HT-29 (cell line): ENCODE measurements around the gene TCF7L2. TPM values are rescaled to one million over a fixed set of nuclear protein-coding genes. Genes with fewer than 3 reads are reported as not detected.

Experiments used
- DNase-seq: peaks from one replicate; pipeline ENCODE4 v3.0.0-alpha.2; 2015; ENCODE audit warnings: low spot score
- total RNA-seq: library from RNA; depleted of rRNA; stranded (reverse); fragments of >200 nt; shearing (Covaris generic); gene quantifications from 2 replicates; pipeline ENCODE4 v1.2.3, GENCODE V29; 2014; rRNA removed

The TCF7L2 gene
- total RNA-seq = 13.8 and 16.5 TPM in 2 replicates

DNA sequence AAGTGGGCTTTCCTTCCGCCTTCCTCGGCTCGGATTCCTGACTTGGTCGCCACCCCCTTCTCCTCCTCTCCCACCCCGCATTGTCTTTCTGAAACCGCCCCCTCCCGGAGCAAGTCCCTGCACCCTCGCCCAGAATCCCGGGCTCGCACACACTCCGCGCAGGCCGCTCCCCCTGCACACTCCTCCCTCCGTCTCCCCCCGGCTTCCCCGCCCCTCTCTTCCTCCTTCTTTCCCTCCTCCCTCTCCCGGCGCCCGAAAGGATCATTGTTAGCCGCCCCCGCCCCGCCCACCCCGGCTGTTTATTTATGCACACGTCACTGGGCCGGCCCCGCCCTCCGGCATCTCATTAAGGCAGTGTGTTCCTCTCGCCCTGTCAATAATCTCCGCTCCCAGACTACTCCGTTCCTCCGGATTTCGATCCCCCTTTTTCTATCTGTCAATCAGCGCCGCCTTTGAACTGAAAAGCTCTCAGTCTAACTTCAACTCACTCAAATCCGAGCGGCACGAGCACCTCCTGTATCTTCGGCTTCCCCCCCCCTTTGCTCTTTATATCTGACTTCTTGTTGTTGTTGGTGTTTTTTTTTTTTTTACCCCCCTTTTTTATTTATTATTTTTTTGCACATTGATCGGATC lies at the start of gene TCF7L2:
Gene TCF7L2 (plus strand): TSS at position 373 of the 633 bp plus-strand sequence. CDS start 510 bp downstream, outside the sequence.
- peak; percentile 97 for DNase-seq

DNA sequence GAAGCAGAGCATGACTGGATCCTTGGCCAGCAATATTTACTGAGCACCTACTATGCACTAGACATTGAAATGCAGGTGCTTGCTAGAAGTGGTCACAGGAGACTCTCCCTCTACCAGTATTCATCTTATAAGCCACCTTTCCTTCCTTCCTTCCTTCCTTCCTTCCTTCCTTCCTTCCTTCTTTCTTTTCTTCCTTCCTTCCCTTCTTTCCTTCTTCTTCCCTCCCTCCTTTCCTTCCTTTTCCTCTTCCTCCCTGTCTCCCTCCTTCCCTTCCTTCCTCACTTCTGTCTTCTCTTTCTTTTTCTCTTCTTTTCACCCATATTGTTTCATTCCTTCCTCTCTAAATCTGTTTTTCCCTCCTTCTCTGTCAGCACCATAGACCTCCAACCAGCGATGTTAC lies 47.3 kb upstream of the TCF7L2 start:
- no peak for DNase-seq

DNA sequence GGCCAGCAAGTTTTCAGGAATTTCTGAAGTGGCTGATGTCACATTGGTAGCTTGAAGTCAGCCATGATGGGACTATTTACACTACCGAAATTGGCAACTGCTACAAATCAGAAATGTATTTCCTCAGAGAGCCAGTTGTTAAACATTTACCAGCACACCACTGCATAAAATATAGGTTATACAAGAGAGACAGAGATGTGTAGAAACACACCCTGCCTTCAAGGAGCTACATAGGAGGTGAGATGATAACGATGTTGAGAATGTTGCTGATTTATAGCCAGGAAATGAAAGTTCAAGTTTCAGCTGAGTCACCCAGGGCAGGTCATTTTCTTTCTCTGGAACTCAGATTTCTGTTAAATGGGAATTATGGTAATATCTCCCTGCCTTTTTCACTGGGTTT lies 46.0 kb upstream of the TCF7L2 start:
- DNase-seq = no peak

DNA sequence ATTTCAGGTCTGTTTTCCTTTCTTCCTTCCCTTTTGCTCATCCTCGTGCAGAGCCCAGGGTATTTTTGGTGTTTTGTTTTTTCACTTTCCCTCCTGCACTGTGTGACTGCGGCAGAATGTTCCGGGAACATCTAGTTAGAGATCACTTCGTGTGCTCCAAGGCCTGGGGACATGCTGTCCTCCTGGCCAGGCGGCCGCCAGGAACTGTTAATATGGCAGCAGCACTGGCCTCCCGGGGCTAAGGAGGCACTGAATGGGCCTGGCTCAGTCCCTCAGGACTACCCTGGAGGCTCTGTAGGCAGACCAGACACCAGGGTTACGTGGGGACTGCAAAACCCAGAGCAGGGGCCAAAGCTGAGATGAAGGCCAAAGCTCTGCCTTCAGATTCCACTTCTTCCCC lies 43.1 kb upstream of the TCF7L2 start:
- no peak for DNase-seq

DNA sequence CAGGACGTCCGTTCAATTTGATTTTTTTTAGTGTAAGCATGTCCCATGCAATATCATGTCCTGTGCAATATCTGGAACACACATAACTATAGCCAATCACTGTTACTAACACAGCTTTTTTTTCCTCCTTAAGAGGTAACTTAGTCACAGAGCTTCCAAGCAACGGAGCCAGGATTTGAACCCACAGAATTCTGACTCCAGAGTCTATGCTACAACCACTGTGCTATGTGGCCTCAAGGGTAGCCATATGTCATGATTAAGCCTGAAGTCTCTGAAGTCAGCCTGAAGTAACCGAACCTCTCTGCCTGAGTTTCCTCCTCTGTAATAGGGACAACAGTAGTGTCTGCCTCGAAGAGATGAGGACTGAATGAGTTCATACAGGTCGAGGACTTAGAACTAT lies 42.2 kb upstream of the TCF7L2 start:
- DNase-seq = no peak

DNA sequence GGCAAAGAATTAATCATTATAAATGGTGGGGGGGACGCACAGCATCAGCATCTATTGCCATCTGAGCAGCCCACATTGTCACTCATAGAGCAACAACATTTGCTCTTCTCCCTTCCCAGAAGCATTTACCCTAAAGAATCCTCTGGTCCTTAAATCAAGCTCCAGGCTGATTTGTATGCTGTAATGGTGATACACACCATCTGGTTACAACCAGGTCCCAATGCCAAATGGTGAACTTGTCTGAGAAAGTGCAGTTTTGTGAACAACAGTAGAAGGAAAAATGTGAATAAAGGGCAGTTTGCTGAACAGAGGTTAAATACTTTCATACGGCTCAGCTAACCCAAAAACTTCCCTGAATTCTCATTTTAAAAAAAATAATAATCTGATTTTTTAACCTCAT lies 38.8 kb upstream of the TCF7L2 start:
- DNase-seq = no peak

DNA sequence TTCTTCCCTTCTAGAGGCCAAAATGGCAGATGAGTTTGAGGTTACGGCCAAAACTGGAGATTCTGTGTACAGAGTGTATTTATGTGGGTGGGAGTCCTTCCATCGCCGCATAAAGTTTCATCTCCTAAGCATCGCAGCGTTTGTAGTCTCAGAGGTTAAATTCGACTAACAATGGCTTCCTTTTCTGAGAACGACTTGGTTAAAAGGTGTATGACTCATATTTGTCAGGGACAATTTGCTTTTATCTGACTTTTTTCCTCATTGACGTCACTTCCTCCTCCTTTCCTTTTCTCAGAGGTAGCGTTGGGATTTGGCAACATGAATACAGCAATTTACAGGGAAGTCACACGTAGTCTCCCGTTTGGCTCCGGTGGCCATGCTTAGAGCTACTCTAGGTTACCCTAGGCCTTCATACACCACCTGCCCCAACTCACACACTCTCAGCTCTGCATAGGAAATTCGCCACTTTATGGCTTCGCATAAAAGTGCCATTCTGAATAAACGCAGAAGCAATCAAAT lies 37.6 kb upstream of the TCF7L2 start:
- peak; percentile 22 for DNase-seq

DNA sequence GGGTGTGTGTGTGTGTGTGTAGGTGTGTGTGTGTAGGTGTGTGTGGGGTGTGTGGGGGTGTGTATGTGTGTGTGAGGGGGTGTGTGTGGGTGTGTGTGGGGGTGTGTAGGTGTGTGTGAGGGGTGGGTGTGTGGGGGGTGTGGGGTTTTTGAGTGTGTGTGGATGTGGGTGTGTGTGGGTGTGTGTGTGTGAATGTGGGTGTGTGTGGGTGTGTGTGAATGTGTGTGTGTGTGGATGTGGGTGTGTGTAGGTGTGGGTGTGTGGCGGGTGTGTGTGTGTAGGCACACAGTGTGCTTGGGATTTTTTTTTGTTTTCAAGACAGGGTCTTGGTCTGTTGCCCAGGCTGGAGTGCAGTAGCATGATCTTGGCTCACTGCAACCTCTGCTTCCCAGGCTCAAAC lies 36.8 kb upstream of the TCF7L2 start:
- DNase-seq = no peak

DNA sequence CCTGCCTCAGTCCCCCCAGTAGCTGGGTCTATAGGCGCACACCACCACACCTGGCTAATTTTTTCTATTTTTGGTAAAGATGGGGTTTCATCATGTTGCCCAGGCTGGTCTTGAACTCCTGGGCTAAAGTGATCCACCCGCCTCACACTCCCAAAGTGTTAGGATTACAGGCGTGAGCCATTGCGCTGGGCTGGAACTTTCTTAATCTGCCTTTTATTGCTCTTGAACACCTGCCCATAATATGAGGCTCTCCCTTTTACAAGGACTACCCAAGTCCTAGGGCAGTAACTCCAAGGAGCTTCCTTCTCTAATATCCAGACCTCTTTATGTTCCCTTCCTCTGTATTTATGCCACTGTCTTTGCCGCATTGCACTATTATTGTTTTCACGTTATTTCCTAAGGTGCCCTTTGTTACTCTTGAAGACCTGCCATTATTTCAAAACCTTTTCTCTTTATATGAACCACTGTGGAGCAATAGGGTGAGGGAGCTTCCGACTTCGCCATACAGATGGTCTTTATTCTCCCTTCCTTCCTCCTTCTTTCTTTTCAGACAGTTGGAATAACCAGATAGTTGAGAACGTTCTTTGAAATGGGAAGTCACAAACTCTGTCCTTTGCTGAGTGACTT lies 36.3 kb upstream of the TCF7L2 start:
- no peak for DNase-seq

DNA sequence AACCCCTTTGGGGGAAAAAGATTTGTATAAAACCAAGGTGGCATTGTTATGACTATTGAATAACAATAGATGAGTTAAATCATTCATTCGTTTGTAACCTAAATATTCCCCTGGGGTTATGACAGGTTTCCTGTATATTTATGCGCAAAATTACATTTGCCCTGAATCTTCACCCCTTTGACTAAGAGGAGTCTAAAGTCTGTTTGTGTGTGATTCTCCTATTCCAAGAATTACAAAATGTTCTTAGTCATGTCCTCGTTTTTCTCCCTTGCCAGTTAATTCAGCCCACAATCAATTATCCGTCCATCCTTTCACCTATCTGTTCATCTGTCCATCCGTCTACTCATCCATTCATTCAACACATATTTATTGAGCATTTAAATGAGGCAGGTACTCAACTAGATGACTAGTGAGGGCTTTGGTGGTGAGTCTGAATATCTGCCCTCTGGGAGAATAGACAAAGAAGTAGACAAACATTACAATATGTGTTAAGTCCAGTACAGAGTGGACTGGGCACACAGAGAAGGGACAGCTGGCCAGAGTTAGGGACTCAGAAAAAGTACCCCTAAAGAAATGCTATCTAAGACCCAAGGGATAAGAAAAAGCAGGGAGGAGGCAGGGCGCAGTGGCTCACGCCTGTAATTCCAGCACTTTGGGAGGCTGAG lies 35.6 kb upstream of the TCF7L2 start:
- no peak for DNase-seq

DNA sequence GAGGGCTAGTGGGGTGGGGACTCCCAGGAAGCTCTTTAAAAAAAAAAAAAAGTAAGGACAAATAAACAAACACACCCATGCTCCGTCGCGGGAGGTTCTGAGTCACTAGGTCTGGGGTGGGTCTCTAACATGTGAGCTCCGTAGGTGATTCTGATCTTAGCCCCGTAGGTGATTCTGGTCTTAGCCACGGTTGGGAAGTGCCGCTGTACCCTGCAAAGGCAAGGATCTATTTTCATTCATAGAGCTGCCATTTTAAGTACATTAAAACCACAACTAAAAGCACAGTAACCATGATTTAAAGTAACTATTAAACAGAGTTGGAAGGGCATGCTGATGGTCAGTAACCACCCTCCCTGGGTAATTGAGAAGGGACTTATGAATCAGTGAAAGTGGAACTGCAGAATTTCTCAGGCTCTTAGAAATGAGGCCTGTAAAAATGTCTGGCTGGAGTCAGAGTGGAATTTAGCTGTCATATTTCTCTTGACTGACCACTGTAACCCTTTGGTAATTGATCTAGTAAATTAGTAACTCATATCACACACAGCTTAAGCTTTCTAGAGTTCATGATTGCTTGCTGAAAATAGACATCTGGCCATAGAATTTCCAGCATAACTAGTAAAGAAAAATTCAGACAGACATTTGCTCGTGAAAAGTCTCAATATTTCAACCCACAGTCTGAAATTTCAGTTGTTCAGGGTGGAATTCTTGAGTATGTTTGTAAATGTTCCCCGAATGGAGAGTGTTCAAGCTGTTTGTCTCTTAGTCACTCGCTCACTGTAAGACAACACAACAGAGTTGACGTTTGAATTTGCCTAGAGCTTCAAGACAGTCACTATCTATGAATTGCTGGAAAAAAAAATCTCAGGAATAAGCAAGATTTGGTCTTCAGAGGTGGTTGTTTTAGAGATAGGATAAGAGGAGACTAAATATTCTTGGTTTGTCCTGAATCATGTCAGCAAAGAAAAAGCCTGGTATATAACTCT lies 34.2 kb upstream of the TCF7L2 start:
- DNase-seq = peak; percentile 84

DNA sequence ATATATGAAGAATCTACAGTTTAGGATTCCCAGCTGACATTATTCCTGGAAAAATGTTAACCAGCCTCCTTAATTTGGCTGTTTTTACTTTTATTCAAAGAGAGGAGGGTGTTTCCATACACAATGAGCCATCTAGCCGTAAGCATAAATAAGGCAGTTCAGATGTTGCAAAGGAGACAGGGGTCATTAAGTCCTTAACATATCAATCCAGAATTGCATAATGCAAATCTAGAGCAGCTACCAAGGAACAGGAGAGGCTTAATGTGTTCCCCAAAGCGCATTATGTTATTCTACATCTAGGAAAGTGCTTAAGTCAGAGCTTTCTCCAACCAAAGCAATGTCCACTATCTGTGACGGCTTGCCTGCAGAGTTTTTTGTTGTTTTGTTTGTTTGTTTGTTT lies 32.4 kb upstream of the TCF7L2 start:
- DNase-seq = no peak

DNA sequence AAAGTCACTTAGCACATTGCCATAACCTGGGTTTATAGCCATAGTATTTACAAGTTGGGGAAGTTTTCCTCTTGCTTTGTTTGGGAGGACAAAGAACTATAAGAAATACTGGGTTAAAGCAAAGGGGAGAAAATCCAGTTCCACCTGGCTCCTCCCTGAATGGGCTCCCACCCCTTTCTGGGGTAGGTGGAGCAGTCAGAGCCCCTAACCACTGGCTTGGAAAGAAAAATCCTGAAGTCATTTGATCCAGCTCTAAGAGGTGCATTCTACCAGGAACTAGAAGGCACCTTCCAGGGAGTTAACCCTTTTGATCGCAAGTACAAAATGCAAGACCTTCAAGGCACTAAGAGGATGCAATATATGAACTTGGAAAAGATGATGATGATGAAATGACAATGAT lies 31.3 kb upstream of the TCF7L2 start:
- DNase-seq = no peak

DNA sequence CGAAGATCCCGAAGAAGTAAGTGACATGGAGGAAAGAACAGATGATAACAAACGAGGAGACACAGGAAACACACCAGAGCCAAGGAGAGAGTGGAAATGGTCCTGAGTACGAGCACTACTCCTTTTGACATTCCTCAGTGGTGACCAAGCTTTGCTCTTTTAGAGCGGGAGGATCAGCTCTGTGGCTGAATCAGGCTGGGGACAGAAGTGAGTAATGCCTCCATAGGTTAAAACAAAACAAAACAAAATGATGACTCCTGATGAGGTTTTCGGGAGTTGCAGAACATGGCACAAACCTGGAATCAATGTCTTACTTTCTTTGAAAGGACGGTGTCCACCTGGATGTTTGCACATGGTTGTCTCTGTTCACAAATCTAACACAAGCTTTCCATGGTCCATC lies 30.3 kb upstream of the TCF7L2 start:
- no peak for DNase-seq

DNA sequence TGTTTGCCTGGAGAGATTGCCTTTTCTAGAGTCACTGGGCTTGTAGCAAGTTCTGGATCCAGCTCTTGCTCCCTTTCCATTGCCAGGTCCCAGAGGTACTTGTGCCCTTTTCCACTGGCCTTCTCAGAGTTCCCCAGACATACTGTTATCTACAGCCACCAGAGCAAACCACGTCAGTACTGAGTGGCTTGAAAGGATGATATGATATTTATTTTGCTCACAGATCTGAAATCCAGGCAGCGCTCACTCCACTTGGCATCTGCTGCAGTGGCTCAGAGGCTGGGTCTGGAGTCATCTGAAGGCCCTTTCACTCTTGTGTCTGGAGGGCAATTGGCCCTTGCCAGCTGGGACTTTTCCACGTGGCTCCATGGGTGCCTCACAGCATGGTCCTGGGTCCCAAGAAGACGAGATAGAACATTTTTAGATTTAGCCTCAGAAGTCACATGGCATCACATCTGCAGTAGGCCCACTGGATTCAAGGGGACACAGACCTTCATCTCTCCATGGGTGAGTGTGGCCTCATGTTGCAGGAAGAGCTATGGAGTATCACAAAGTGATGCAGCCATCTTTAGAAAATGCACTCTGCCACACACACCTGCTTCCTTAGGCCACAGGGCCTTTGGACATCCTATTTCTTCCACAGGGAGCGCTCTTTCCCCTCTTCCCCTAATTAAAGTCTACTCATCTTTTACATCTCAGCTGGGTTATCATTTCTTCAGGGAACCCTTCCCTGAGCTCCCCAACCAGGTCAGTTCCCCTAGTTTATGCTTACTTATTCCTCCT lies 22.9 kb upstream of the TCF7L2 start:
- no peak for DNase-seq

DNA sequence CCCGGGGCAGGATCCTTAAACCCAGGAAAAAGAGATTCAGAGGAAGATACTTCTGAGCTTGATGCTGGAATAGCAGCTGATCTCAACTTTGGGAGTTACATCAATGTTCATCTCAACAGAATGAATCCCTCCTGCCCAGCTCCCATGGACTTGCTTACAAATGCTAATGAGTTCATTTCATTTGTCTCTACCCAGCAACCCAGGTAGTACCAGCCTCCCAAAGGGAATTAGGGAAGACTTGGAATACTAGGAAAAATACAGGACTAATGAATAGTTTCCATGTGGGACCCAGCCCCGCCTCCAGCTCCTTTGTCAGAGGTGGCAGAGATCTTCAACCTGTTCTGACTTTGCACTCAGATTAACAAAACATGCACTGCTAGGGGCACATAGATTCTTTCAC lies 22.1 kb upstream of the TCF7L2 start:
- no peak for DNase-seq

DNA sequence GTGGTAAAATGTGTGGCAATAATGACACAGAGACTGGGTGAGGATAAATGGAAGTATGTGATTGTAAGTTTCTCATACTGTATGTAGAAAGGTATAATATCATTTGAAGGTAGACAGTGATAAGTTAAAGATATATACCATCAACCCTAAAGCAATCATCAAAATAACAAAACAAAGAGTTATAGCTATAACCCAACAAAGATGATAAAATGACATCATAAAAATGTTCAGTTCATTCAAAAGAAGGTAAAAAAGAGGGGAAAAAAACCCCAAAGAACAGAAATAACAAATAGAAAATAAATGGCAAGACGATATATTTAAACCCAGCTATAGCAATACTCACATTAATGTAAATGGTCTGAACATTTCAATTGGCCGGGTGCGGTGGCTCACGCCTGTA lies 17.4 kb upstream of the TCF7L2 start:
- DNase-seq = no peak

DNA sequence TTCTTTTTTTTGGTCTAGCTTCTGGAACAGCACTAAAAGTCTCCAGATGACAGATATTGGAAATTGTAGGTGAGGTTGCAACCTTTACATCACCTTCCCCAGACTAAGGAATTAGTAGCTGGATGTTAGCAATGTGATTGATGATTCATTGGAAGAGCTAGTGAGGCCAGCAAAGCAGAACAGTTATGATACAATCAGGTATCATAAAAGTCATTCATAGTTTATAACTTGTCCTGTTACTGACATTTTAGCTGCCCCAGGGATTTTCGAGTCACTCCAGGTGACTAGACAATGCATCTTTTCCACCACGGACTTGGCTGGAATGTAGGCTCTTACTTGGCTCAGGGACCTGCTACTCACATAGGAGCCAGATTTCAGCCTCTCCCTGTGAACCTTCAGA lies 15.9 kb upstream of the TCF7L2 start:
- no peak for DNase-seq

DNA sequence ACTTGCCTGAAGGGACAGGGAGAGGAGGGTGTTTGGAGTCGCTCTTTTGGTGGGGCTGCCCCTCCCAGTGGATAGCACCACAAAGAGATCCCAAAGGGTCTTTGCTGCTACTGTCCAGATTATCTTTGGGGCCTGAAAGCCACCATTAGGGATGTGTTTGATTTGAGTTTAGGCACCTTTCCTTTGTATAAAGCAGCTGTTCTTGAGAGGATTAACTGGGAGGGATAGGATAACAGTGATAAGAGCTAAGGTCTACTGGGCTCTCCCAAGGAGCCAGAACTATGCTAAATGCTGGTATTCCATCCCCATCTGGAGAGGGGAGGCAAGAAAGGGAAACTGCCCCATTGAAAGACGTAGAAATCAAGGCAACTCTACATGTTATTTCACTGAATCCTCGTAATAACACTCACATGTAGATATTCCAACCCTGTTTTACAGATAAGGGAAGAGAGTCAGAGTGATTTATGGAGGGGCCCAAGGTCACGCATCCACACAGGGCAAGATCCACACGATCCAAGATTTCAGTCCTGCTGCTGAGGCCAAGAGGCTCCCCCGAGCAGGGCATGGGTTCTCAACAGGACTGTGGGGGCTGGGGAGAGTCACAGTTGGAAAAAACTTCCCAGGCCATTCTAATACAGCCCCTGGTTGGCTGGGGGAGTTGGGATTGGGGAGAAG lies 11.1 kb upstream of the TCF7L2 start:
- DNase-seq = no peak

DNA sequence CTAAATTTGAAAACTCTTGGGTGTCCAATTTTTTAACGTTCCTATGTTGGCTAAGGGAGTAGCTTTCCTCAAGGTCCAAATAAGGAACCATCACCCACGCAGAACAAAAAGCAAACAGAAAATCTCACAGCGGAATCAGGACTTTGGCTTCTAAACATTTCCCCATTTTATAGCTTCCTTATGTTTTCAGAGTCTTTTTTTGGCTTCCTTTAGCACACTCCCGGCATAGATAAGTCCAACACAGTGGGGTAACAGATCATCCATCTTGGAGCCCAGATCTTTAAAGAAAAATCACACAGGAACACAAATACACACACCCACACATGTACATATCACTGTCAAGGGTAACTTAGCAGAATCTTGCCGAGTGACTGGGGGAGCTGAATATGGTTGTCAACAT lies 4.2 kb upstream of the TCF7L2 start:
- DNase-seq = no peak
